ENCODE results near the gene DELE1. TPM values are rescaled to one million over a fixed set of nuclear protein-coding genes. Genes with fewer than 3 reads are reported as not detected.

The DELE1 gene
- polyA plus RNA-seq, 1 donor from 2014 or later, result 49.6 TPM

GRCh38 chr5:141875795-141876627, 47.7 kb upstream of the DELE1 start:
- Histone ChIP-seq H3K27ac (ENCODE audit: low read length) (peak overlapping the region; percentile 94), H3K9me2 (ENCODE audit: insufficient read depth, low read length) (no peaks in the 10 kb centered on the region), H3K4me2 (ENCODE audit: low read length) (peak overlapping the region; percentile 77), H3K9me3 (ENCODE audit: low read length) (no peaks in the 10 kb centered on the region), H2AFZ (ENCODE audit: low read depth, low read length) (no peak overlapping the region), H3F3A (ENCODE audit: insufficient read depth, low read length, poor library complexity, severe bottlenecking) (no peaks in the 10 kb centered on the region), H3K27me3 (ENCODE audit: insufficient read depth, low read depth, low read length) (no peaks in the 10 kb centered on the region), H3K4me3 (ENCODE audit: low read length) (peak overlapping the region; percentile 93), H3K36me3 (ENCODE audit: insufficient read depth, low read length) (no peaks in the 10 kb centered on the region), H4K20me1 (ENCODE audit: insufficient read depth) (peaks cover 6% of the 10 kb centered on the region), H3K9ac (ENCODE audit: low read length) (peak overlapping the region; percentile 98), H3K79me2 (replicated peaks; ENCODE audit: insufficient read depth, low read length) (peaks cover 66% of the 10 kb centered on the region)
- peak; percentile 34 for TF ChIP-seq TAF1 (IDR thresholded peaks at IDR 0.05; ENCODE audit: low read depth)
- TF ChIP-seq RAD21 (conservative IDR thresholded peaks at IDR 0.05), result no peak
- TF ChIP-seq POLR2AphosphoS5 (IDR thresholded peaks at IDR 0.05), result peak; percentile 1
- peak; percentile 50 for TF ChIP-seq SMC3 (conservative IDR thresholded peaks at IDR 0.05; ENCODE audit: poor library complexity)
- TF ChIP-seq, protein P1, sequence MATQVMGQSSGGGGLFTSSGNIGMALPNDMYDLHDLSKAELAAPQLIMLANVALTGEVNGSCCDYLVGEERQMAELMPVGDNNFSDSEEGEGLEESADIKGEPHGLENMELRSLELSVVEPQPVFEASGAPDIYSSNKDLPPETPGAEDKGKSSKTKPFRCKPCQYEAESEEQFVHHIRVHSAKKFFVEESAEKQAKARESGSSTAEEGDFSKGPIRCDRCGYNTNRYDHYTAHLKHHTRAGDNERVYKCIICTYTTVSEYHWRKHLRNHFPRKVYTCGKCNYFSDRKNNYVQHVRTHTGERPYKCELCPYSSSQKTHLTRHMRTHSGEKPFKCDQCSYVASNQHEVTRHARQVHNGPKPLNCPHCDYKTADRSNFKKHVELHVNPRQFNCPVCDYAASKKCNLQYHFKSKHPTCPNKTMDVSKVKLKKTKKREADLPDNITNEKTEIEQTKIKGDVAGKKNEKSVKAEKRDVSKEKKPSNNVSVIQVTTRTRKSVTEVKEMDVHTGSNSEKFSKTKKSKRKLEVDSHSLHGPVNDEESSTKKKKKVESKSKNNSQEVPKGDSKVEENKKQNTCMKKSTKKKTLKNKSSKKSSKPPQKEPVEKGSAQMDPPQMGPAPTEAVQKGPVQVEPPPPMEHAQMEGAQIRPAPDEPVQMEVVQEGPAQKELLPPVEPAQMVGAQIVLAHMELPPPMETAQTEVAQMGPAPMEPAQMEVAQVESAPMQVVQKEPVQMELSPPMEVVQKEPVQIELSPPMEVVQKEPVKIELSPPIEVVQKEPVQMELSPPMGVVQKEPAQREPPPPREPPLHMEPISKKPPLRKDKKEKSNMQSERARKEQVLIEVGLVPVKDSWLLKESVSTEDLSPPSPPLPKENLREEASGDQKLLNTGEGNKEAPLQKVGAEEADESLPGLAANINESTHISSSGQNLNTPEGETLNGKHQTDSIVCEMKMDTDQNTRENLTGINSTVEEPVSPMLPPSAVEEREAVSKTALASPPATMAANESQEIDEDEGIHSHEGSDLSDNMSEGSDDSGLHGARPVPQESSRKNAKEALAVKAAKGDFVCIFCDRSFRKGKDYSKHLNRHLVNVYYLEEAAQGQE (IDR thresholded peaks at IDR 0.05; ENCODE audit: borderline replicate concordance), result no peak
- peak; percentile 6 for TF ChIP-seq MXI1 (conservative IDR thresholded peaks at IDR 0.05; ENCODE audit: poor library complexity, severe bottlenecking)

GRCh38 chr5:141876628-141877355, 46.9 kb upstream of the DELE1 start:
- Histone ChIP-seq H3K4me3 (ENCODE audit: low read length) (peak overlapping the region; percentile 93), H3K79me2 (replicated peaks; ENCODE audit: insufficient read depth, low read length) (peaks cover 58% of the 10 kb centered on the region), H3K9ac (ENCODE audit: low read length) (peak overlapping the region; percentile 98), H3K27ac (ENCODE audit: low read length) (peak overlapping the region; percentile 94), H3F3A (ENCODE audit: insufficient read depth, low read length, poor library complexity, severe bottlenecking) (no peaks in the 10 kb centered on the region), H4K20me1 (ENCODE audit: insufficient read depth) (peaks cover 6% of the 10 kb centered on the region), H3K9me3 (ENCODE audit: low read length) (no peaks in the 10 kb centered on the region), H3K9me2 (ENCODE audit: insufficient read depth, low read length) (no peaks in the 10 kb centered on the region), H2AFZ (ENCODE audit: low read depth, low read length) (no peak overlapping the region), H3K27me3 (ENCODE audit: insufficient read depth, low read depth, low read length) (no peaks in the 10 kb centered on the region), H3K36me3 (ENCODE audit: insufficient read depth, low read length) (no peaks in the 10 kb centered on the region), H3K4me2 (ENCODE audit: low read length) (peak overlapping the region; percentile 77)
- no peak for TF ChIP-seq MXI1 (conservative IDR thresholded peaks at IDR 0.05; ENCODE audit: poor library complexity, severe bottlenecking)
- TF ChIP-seq EZH2 (IDR thresholded peaks at IDR 0.05; ENCODE audit: borderline replicate concordance, insufficient read depth, low read length, poor library complexity, severe bottlenecking), result no peak
- no peak for TF ChIP-seq TAF1 (IDR thresholded peaks at IDR 0.05; ENCODE audit: low read depth)
- TF ChIP-seq RAD21 (conservative IDR thresholded peaks at IDR 0.05), result no peak
- TF ChIP-seq, protein P2, sequence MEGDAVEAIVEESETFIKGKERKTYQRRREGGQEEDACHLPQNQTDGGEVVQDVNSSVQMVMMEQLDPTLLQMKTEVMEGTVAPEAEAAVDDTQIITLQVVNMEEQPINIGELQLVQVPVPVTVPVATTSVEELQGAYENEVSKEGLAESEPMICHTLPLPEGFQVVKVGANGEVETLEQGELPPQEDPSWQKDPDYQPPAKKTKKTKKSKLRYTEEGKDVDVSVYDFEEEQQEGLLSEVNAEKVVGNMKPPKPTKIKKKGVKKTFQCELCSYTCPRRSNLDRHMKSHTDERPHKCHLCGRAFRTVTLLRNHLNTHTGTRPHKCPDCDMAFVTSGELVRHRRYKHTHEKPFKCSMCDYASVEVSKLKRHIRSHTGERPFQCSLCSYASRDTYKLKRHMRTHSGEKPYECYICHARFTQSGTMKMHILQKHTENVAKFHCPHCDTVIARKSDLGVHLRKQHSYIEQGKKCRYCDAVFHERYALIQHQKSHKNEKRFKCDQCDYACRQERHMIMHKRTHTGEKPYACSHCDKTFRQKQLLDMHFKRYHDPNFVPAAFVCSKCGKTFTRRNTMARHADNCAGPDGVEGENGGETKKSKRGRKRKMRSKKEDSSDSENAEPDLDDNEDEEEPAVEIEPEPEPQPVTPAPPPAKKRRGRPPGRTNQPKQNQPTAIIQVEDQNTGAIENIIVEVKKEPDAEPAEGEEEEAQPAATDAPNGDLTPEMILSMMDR (IDR thresholded peaks at IDR 0.05; ENCODE audit: poor library complexity, severe bottlenecking), result peak; percentile 15
- TF ChIP-seq, protein P1 (IDR thresholded peaks at IDR 0.05; ENCODE audit: borderline replicate concordance), result no peak
- TF ChIP-seq EP300 (conservative IDR thresholded peaks at IDR 0.05; ENCODE audit: poor library complexity, severe bottlenecking), result no peak
- no peak for TF ChIP-seq SMC3 (conservative IDR thresholded peaks at IDR 0.05; ENCODE audit: poor library complexity)
- peak; percentile 57 for TF ChIP-seq POLR2AphosphoS5 (IDR thresholded peaks at IDR 0.05)

Data from neural cell (in vitro differentiated cells).